B cell (primary cell): ENCODE measurements around the gene ZNF746. TPM values are rescaled to one million over a fixed set of nuclear protein-coding genes. Genes with fewer than 3 reads are reported as not detected.
A peak's percentile ranks its signal among the peaks of the same experiment; 100 is the strongest.

Source experiments
- ATAC-seq: fragments of 200-7000 bp; cut with Tn5 transposase; one replicate; pipeline ENCODE4 v1.10.0; 2021; ENCODE audit warnings: low read depth, mild to moderate bottlenecking, moderate number of reproducible peaks, moderate library complexity
- CTCF ChIA-PET: fragments of 350-600 bp; sonication (Branson Sonifier 250); formaldehyde crosslinking; loops from one replicate; lab custom pipeline; 2021; ENCODE audit warnings: antibody characterized with exemption, inconsistent platforms; lab: Charles Lee
- POLR2A ChIA-PET: fragments of 350-600 bp; sonication (Branson Sonifier 250); formaldehyde crosslinking; loops from one replicate; lab custom pipeline; 2021; ENCODE audit warnings: antibody characterized with exemption; lab: Charles Lee
- DNase-seq: peaks from one replicate; pipeline ENCODE4 v3.0.0; 2013
- H2AFZ ChIP-seq: 2 replicates; pipeline ENCODE4 v1.6.1; 2012; ENCODE audit warnings: mild to moderate bottlenecking, low read depth, low read length; ENCODE audit not compliant: insufficient read depth, poor library complexity, severe bottlenecking
- H3K27ac ChIP-seq, 2 donors: 1 replicate in 1 of 2; 2 replicates in 1 of 2; pipeline ENCODE4 v1.5.1; 2012 to 2013; ENCODE audit warnings: low read length in 2 of 2, mild to moderate bottlenecking in 2 of 2, moderate library complexity in 1 of 2
- H3K27me3 ChIP-seq, 4 experiments: fragments of 200-600 bp in 1 of 4; sonication (generic) in 1 of 4; replicated peaks in 1 of 4; 1 replicate in 2 of 4; 2 replicates in 2 of 4; pipeline versions ENCODE4 v1.6.1 to v1.7.0; 2013 to 2016; ENCODE audit warnings: low read length in 3 of 4, mild to moderate bottlenecking in 2 of 4, mixed read lengths in 1 of 4, moderate library complexity in 1 of 4; ENCODE audit not compliant: insufficient read depth in 4 of 4, control insufficient read depth in 3 of 4; ENCODE audit errors: control extremely low read depth in 1 of 4
- H3K36me3 ChIP-seq, 2 experiments: replicated peaks in 1 of 2; 1 replicate in 1 of 2; 2 replicates in 1 of 2; pipeline versions ENCODE4 v1.6.1 to v1.7.1; 2013; ENCODE audit warnings: low read length in 1 of 2; ENCODE audit not compliant: insufficient read depth in 2 of 2, control insufficient read depth in 1 of 2; ENCODE audit errors: control extremely low read depth in 1 of 2, extremely low read depth in 1 of 2
- H3K4me1 ChIP-seq, 2 donors: fragments of 200-600 bp in 1 of 2; sonication (generic) in 1 of 2; 1 replicate in 1 of 2; 2 replicates in 1 of 2; pipeline versions ENCODE4 v1.5.1 to v1.6.1; 2013 to 2017; ENCODE audit warnings: low read length in 2 of 2; ENCODE audit not compliant: control insufficient read depth in 2 of 2, insufficient read depth in 2 of 2
- H3K4me2 ChIP-seq: replicated peaks from 2 replicates; pipeline ENCODE3; 2012; ENCODE audit warnings: mild to moderate bottlenecking, low read depth, low read length; ENCODE audit not compliant: poor library complexity, severe bottlenecking
- H3K4me3 ChIP-seq, 5 experiments: fragments of 200-600 bp in 1 of 5; sonication (generic) in 1 of 5; 1 replicate in 3 of 5; 2 replicates in 2 of 5; pipeline versions ENCODE4 v1.5.1 to v1.7.0; 2011 to 2016; ENCODE audit warnings: low read length in 4 of 5, mild to moderate bottlenecking in 4 of 5, low read depth in 2 of 5, control low read depth in 1 of 5, moderate library complexity in 1 of 5; ENCODE audit not compliant: insufficient read depth in 1 of 5; ENCODE audit errors: control extremely low read depth in 1 of 5, extremely low read depth in 1 of 5
- H3K79me2 ChIP-seq: fragments of 200-600 bp; sonication (generic); one replicate; pipeline ENCODE4 v1.6.0; 2016; ENCODE audit warnings: low read length; ENCODE audit not compliant: control insufficient read depth, insufficient read depth
- H3K9ac ChIP-seq: fragments of 200-600 bp; sonication (generic); 2 replicates; pipeline ENCODE4 v1.6.1; 2017; ENCODE audit warnings: mild to moderate bottlenecking, low read length, moderate library complexity
- H3K9me3 ChIP-seq, 3 donors: one replicate each; pipeline versions ENCODE4 v1.6.1 to v1.7.1; 2013; ENCODE audit warnings: low read length in 2 of 3; ENCODE audit not compliant: control insufficient read depth in 2 of 3, insufficient read depth in 1 of 3; ENCODE audit errors: control extremely low read depth in 1 of 3
- H4K20me1 ChIP-seq: 2 replicates; pipeline ENCODE4 v1.6.0; 2012; ENCODE audit warnings: mild to moderate bottlenecking, low read length; ENCODE audit not compliant: insufficient read depth, control insufficient read depth, poor library complexity, severe bottlenecking
- H3K27ac Mint-ChIP-seq: one replicate; pipeline ENCODE4 v1.8.0; 2021; ENCODE audit warnings: mixed read lengths
- H3K27me3 Mint-ChIP-seq: one replicate; pipeline ENCODE4 v1.8.0; 2021; ENCODE audit warnings: mixed read lengths
- H3K4me1 Mint-ChIP-seq: one replicate; pipeline ENCODE4 v1.8.0; 2021; ENCODE audit warnings: mixed read lengths
- H3K4me3 Mint-ChIP-seq: one replicate; pipeline ENCODE4 v1.8.0; 2021; ENCODE audit warnings: mixed read lengths
- H3K9me3 Mint-ChIP-seq: one replicate; pipeline ENCODE4 v1.8.0; 2022; ENCODE audit warnings: mixed read lengths; ENCODE audit not compliant: insufficient read depth
- CTCF ChIP-seq: fragments of 200-600 bp; IDR thresholded peaks from one replicate; pipeline ENCODE4 v1.8.0; 2022; ENCODE audit warnings: antibody characterized with exemption, mild to moderate bottlenecking
- EZH2 ChIP-seq: IDR thresholded peaks from 2 replicates; pipeline ENCODE4 v1.6.1; 2012; ENCODE audit warnings: borderline replicate concordance, low read depth, mild to moderate bottlenecking, moderate library complexity, low read length; ENCODE audit not compliant: insufficient read depth, poor library complexity, severe bottlenecking
- WGBS: methylation state at CpG from one replicate; pipeline ENCODE4 v1.1.5; 2013; ENCODE audit warnings: missing lambda C conversion rate; ENCODE audit not compliant: insufficient coverage; 5-methylcytosine and 5-hydroxymethylcytosine counted together
- intact Hi-C: fragments of 100-400 bp; cut with micrococcal nuclease; formaldehyde crosslinking; loops from one replicate; pipeline ENCODE4 v1.10.0; 2022
- polyA plus RNA-seq: library from polyadenylated mRNA; depleted of rRNA; stranded (reverse); fragments of >200 nt; gene quantifications from 2 replicates; pipeline ENCODE4 v1.2.3, GENCODE V29; 2012
- total RNA-seq, 2 donors: library from RNA; stranded (reverse); fragments of 120-200 nt in 1 of 2; gene quantifications; 1 replicate in 1 of 2; 2 replicates in 1 of 2; pipeline versions ENCODE4 v1.2.3 to v1.2.4, GENCODE V29; 2013 to 2022

The ZNF746 gene
- total and polyA plus RNA-seq, 2 donors (not counting 1 experiment from before 2014, with no cell fraction given): 15.6 to 30.4 TPM

GRCh38 chr7:149495785-149496641, 1.6 kb downstream of the ZNF746 start:
- H3K4me3 ChIP-seq: peak overlapping the region in 1 of 5 experiments; percentile 60
- H3K36me3 ChIP-seq: peaks cover 0 to 25% of the 10 kb centered on the region in 2 experiments
- H2AFZ ChIP-seq: no peak overlapping the region
- intact Hi-C loops: loop anchor here (2.0 to 10.0 kb wide), 5 partner anchors 35 to 379 kb away; partner anchors contain the start of genes ATP6V0E2, ZNF398, ZNF425 and ZNF777
- peaks cover 28% of the 10 kb centered on the region for H3K79me2 ChIP-seq
- Mint-ChIP-seq H3K9me3 (no peaks in the 10 kb centered on the region), H3K4me1 (peaks cover 23% of the 10 kb centered on the region), H3K4me3 (peak overlapping the region; percentile 93), H3K27me3 (no peaks in the 10 kb centered on the region), H3K27ac (peak overlapping the region; percentile 73)
- no peak for ATAC-seq
- H3K4me1 ChIP-seq: peaks cover 12 to 19% of the 10 kb centered on the region in 2 donors
- 88% methylated on average over 3 of the region's 13 CpGs for WGBS
- TF ChIP-seq EZH2: no peak
- no peak for TF ChIP-seq CTCF
- H3K9me3 ChIP-seq: no peaks in the 10 kb centered on the region
- CTCF ChIA-PET: interaction anchor here (0.7 to 1.3 kb wide), 5 partner anchors 12 to 129 kb away, joined by 3 to 5 read pairs (median 3); no protein-coding TSS in a partner anchor
- peak overlapping the region; percentile 90 for H3K4me2 ChIP-seq
- no peaks in the 10 kb centered on the region for H3K27me3 ChIP-seq
- no peak overlapping the region for H3K27ac ChIP-seq
- POLR2A ChIA-PET: interaction anchor here (0.6 kb wide), 1 partner anchor 432 kb away, joined by 3 read pairs; no protein-coding TSS in a partner anchor
- H3K9ac ChIP-seq: no peak overlapping the region
- no peak for DNase-seq
- peaks cover 21% of the 10 kb centered on the region for H4K20me1 ChIP-seq
